GM12878 (cell line): ENCODE results near the gene PIK3R4. TPM values are rescaled to one million over a fixed set of nuclear protein-coding genes. Genes with fewer than 3 reads are reported as not detected.

Experiments
- ATAC-seq: fragments of 200-7000 bp; cut with Tn5 transposase; 3 replicates; pipeline ENCODE4 v1.9.1; 2020; ENCODE audit warnings: mild to moderate bottlenecking, moderate library complexity
- BruUV-seq: library from RNA; stranded (reverse); fragments of 400-500 nt; replicated peaks from 2 replicates; lab custom pipeline; 2021; lab: Mats Ljungman, UMichigan
- CTCF ChIA-PET: fragments of 300-600 bp; sonication (Branson Sonifier 250); formaldehyde crosslinking; extraction: SDS; loops from one replicate; lab custom pipeline; 2021; ENCODE audit warnings: inconsistent platforms; lab: Yijun Ruan, JAX
- POLR2A ChIA-PET: fragments of 350-600 bp; formaldehyde crosslinking; extraction: SDS; loops from one replicate; lab custom pipeline; 2021; ENCODE audit warnings: inconsistent platforms; lab: Charles Lee
- RAD21 ChIA-PET: fragments of 300-600 bp; sonication (Branson Sonifier 250); formaldehyde crosslinking; loops from one replicate; lab custom pipeline; 2023; ENCODE audit warnings: antibody characterized with exemption; ENCODE audit not compliant: unreplicated experiment; lab: Charles Lee
- SMC1A ChIA-PET: fragments of 300-600 bp; sonication (Branson Sonifier 250); formaldehyde crosslinking; loops from one replicate; lab custom pipeline; 2023; ENCODE audit not compliant: unreplicated experiment, uncharacterized antibody; lab: Charles Lee
- DNase-seq: peaks from one replicate; pipeline ENCODE4 v3.0.0-alpha.2; 2011; ENCODE audit warnings: low read depth, low spot score
- FAIRE-seq: peaks from 3 replicates; lab custom pipeline; 2011; peaks lifted over from hg19 to GRCh38; lab: Jason Lieb, UNC
- H2AFZ ChIP-seq: 2 replicates; pipeline ENCODE4 v1.6.0; 2011; ENCODE audit warnings: low read depth, low read length, control low read depth; ENCODE audit not compliant: control insufficient read depth
- H3K27ac ChIP-seq: 2 replicates; pipeline ENCODE4 v1.5.1; 2011; ENCODE audit warnings: control low read depth; ENCODE audit not compliant: control insufficient read depth, insufficient read depth
- H3K27me3 ChIP-seq, 2 experiments: replicated peaks in 1 of 2; 2 replicates each; pipeline versions ENCODE4 v1.6.0 to v1.6.1; 2011; ENCODE audit warnings: low read length in 1 of 2; ENCODE audit not compliant: control insufficient read depth in 2 of 2, insufficient read depth in 2 of 2
- H3K36me3 ChIP-seq, 2 experiments: 2 replicates each; pipeline ENCODE4 v1.5.1; 2011; ENCODE audit warnings: low read length in 1 of 2; ENCODE audit not compliant: control insufficient read depth in 2 of 2, insufficient read depth in 2 of 2
- H3K4me1 ChIP-seq: 2 replicates; pipeline ENCODE4 v1.6.1; 2011; ENCODE audit warnings: mild to moderate bottlenecking, low read length, moderate library complexity, mixed read lengths; ENCODE audit not compliant: control insufficient read depth, insufficient read depth
- H3K4me2 ChIP-seq: 2 replicates; pipeline ENCODE4 v1.6.0; 2011; ENCODE audit warnings: control low read depth; ENCODE audit not compliant: control insufficient read depth, insufficient read depth
- H3K4me3 ChIP-seq: fragments of 200-600 bp; sonication (generic); 2 replicates; pipeline ENCODE4 v1.5.1; 2016
- H3K79me2 ChIP-seq: 2 replicates; pipeline ENCODE4 v1.6.0; 2011; ENCODE audit warnings: low read length; ENCODE audit not compliant: control insufficient read depth, insufficient read depth
- H3K9ac ChIP-seq: 2 replicates; pipeline ENCODE4 v1.8.0; 2011; ENCODE audit warnings: low read length, control low read depth, mixed read lengths; ENCODE audit not compliant: control insufficient read depth, insufficient read depth
- H3K9me3 ChIP-seq: replicated peaks from 3 replicates; pipeline ENCODE4 v1.5.1; 2011; ENCODE audit warnings: mild to moderate bottlenecking, low read length; ENCODE audit not compliant: control insufficient read depth, insufficient read depth
- H4K20me1 ChIP-seq: 2 replicates; pipeline ENCODE4 v1.6.0; 2011; ENCODE audit not compliant: control insufficient read depth, insufficient read depth
- ATF2 ChIP-seq: IDR thresholded peaks from 2 replicates; pipeline ENCODE4 v1.6.1; 2012; ENCODE audit warnings: low read length, inconsistent platforms
- CBX3 ChIP-seq: fragments of 200-600 bp; sonication (generic); IDR thresholded peaks from 2 replicates; pipeline ENCODE4 v1.6.1; 2016; ENCODE audit warnings: low read depth, borderline replicate concordance
- E2F4 ChIP-seq: IDR thresholded peaks from 2 replicates; pipeline ENCODE4 v1.6.1; 2012; ENCODE audit warnings: low read depth, low read length, improper control_type of control experiment
- JUNB ChIP-seq: IDR thresholded peaks from 2 replicates; pipeline ENCODE4 v1.6.1; 2016; ENCODE audit warnings: antibody characterized with exemption, mild to moderate bottlenecking
- POLR2AphosphoS5 ChIP-seq: IDR thresholded peaks from 2 replicates; pipeline ENCODE4 v1.6.1; 2011; ENCODE audit warnings: mild to moderate bottlenecking, low read length, inconsistent platforms
- RBBP5 ChIP-seq: fragments of 200-600 bp; sonication (generic); conservative IDR thresholded peaks from 2 replicates; pipeline ENCODE4 v1.6.1; 2016
- REST ChIP-seq: IDR thresholded peaks from 2 replicates; pipeline ENCODE4 v1.6.1; 2012; ENCODE audit warnings: mild to moderate bottlenecking, low read depth, low read length
- YBX1 ChIP-seq: fragments of 450-650 bp; IDR thresholded peaks from 2 replicates; pipeline ENCODE4 v1.6.1; 2016; ENCODE audit warnings: antibody characterized with exemption
- WGBS: methylation state at CpG from one replicate; pipeline ENCODE4 v1.1.6; 2016; ENCODE audit warnings: low lambda C conversion rate; ENCODE audit not compliant: insufficient replicate concordance, insufficient coverage; ENCODE audit errors: missing lambda C conversion rate; 5-methylcytosine and 5-hydroxymethylcytosine counted together
- in situ Hi-C: fragments of 300-500 bp; cut with MboI; formaldehyde crosslinking; loops from 9 replicates; pipeline ENCODE4 v1.14.3; 2018; ENCODE audit warnings: mixed read lengths
- intact Hi-C: fragments of 100-400 bp; cut with micrococcal nuclease; formaldehyde crosslinking; loops from one replicate; pipeline ENCODE4 v1.14.2; 2022; ENCODE audit not compliant: unreplicated experiment
- polyA plus RNA-seq, 11 experiments: library from polyadenylated mRNA; depleted of rRNA in 4 of 11; unstranded in 6 of 11; stranded (reverse) in 5 of 11; fragments of >200 nt; fragmentation: Nextera tagmentation in 4 of 11; fragmentation: Illumina TruSeq in 1 of 11; extraction: Ambion mirVana in 4 of 11; extraction: Trizol in 1 of 11; gene quantifications; 1 replicate in 1 of 11; 2 replicates in 10 of 11; pipeline versions ENCODE4 v1.2.1 to v1.2.3, GENCODE V29; 2011 to 2016; ENCODE audit warnings: inconsistent platforms in 2 of 11, missing spikeins in 2 of 11, low read depth in 1 of 11
- total RNA-seq, 4 experiments: library from RNA; depleted of rRNA in 3 of 4; stranded (reverse); fragments of >200 nt in 3 of 4; fragmentation: Illumina TruSeq in 1 of 4; extraction: Trizol in 1 of 4; gene quantifications; 2 replicates each; pipeline versions ENCODE4 v1.2.1 to v1.2.3, GENCODE V29; 2013 to 2021

The PIK3R4 gene
- total and polyA plus RNA-seq, 10 of the 15 experiments (the other 5 are each of a cell fraction or from before 2014, with no cell fraction given), result 22.6 to 50.2 (median 31.1) TPM

GRCh38 chr3:130636480-130637234, 110.0 kb downstream of the PIK3R4 start:
- 5% methylated on average over 1 of the region's 1 CpG for WGBS
- CTCF ChIA-PET, result no interaction called here
- RAD21 ChIA-PET, result no interaction called here
- H3K4me3 ChIP-seq, result no peak overlapping the region
- H3K9ac ChIP-seq, result no peak overlapping the region
- BruUV-seq, result no TSS peak
- in situ Hi-C loops, result no loop called here
- no peak for FAIRE-seq
- no peak for ATAC-seq
- TF ChIP-seq RBBP5 (no peak), ATF2 (no peak), CBX3 (no peak), E2F4 (no peak), REST (no peak), JUNB (no peak), POLR2AphosphoS5 (no peak), YBX1 (no peak)
- POLR2A ChIA-PET, result no interaction called here
- SMC1A ChIA-PET, result no interaction called here
- intact Hi-C loops, result no loop called here
- no peaks in the 10 kb centered on the region for H3K4me1 ChIP-seq
- no peaks in the 10 kb centered on the region for H3K27me3 ChIP-seq
- no peak overlapping the region for H3K4me2 ChIP-seq
- no peak for DNase-seq
- H4K20me1 ChIP-seq, result no peaks in the 10 kb centered on the region
- no peak overlapping the region for H3K27ac ChIP-seq
- no peaks in the 10 kb centered on the region for H3K79me2 ChIP-seq
- no peaks in the 10 kb centered on the region for H3K36me3 ChIP-seq
- no peak overlapping the region for H2AFZ ChIP-seq
- no peaks in the 10 kb centered on the region for H3K9me3 ChIP-seq
